ENCODE measurements around the gene FTCDNL1. TPM values are rescaled to one million over a fixed set of nuclear protein-coding genes. Genes with fewer than 3 reads are reported as not detected.

FTCDNL1 gene
- total RNA-seq, 2 donors from 2014 or later: 2.6 TPM

- no peak for TF ChIP-seq CTCF (IDR thresholded peaks at IDR 0.05)
- TF ChIP-seq POLR2A (IDR thresholded peaks at IDR 0.05): no peak
- Histone ChIP-seq H3K9me3 (no peaks in the 10 kb centered on the region), H3K36me3 (replicated peaks in 1 of 2; ENCODE audit: insufficient read depth in 1 of 2, low read depth in 2 of 2) (no peaks in the 10 kb centered on the region), H3K27ac (no peak overlapping the region), H3K4me1 (no peaks in the 10 kb centered on the region), H3K27me3 (no peaks in the 10 kb centered on the region), H3K4me3 (no peak overlapping the region)
- no peak for DNase-seq
- intact Hi-C loops (cut with DNase I): no loop called here
- WGBS, 2 donors: 69 to 71% methylated on average over 3 of the region's 3 CpGs
- ATAC-seq: no peak
These were observed 59.7 kb downstream of the FTCDNL1 start for GRCh38 chr2:199791326-199791725.

- Histone ChIP-seq H3K9me3 (no peaks in the 10 kb centered on the region), H3K27ac (no peak overlapping the region), H3K4me1 (no peaks in the 10 kb centered on the region), H3K4me3 (no peak overlapping the region), H3K27me3 (no peaks in the 10 kb centered on the region), H3K36me3 (replicated peaks in 1 of 2; ENCODE audit: insufficient read depth in 1 of 2, low read depth in 2 of 2) (no peaks in the 10 kb centered on the region)
- no peak for TF ChIP-seq POLR2A (IDR thresholded peaks at IDR 0.05)
- no peak for TF ChIP-seq CTCF (IDR thresholded peaks at IDR 0.05)
- 86 to 88% methylated on average over 4 of the region's 4 CpGs for WGBS, 2 donors
- ATAC-seq: no peak
- no peak for DNase-seq
- intact Hi-C loops (cut with DNase I): no loop called here
These were observed 66.5 kb downstream of the FTCDNL1 start for GRCh38 chr2:199784512-199784911.

GRCh38 chr2:199779589-199779988, 71.4 kb downstream of the FTCDNL1 start:
- DNase-seq (no peak), ATAC-seq (no peak)
- intact Hi-C loops (cut with DNase I): no loop called here
- 96 to 97% methylated on average over 3 of the region's 3 CpGs for WGBS, 2 donors
- H3K27me3 ChIP-seq: no peaks in the 10 kb centered on the region
- TF ChIP-seq POLR2A (IDR thresholded peaks at IDR 0.05) (no peak), CTCF (IDR thresholded peaks at IDR 0.05) (no peak)
- no peaks in the 10 kb centered on the region for H3K4me1 ChIP-seq
- H3K27ac ChIP-seq: no peak overlapping the region
- H3K9me3 ChIP-seq: no peaks in the 10 kb centered on the region
- H3K4me3 ChIP-seq: no peak overlapping the region
- no peaks in the 10 kb centered on the region for H3K36me3 ChIP-seq (replicated peaks in 1 of 2; ENCODE audit: insufficient read depth in 1 of 2, low read depth in 2 of 2)

- 87 to 88% methylated on average over 3 of the region's 3 CpGs for WGBS, 2 donors
- DNase-seq (no peak), ATAC-seq (no peak)
- TF ChIP-seq POLR2A (IDR thresholded peaks at IDR 0.05) (no peak), CTCF (IDR thresholded peaks at IDR 0.05) (no peak)
- Histone ChIP-seq H3K4me3 (no peak overlapping the region), H3K27me3 (no peaks in the 10 kb centered on the region), H3K4me1 (no peaks in the 10 kb centered on the region), H3K27ac (no peak overlapping the region), H3K9me3 (no peaks in the 10 kb centered on the region), H3K36me3 (replicated peaks in 1 of 2; ENCODE audit: insufficient read depth in 1 of 2, low read depth in 2 of 2) (no peaks in the 10 kb centered on the region)
- intact Hi-C loops (cut with DNase I): no loop called here
These were observed 72.3 kb downstream of the FTCDNL1 start for GRCh38 chr2:199778655-199779054.

- Histone ChIP-seq H3K4me1 (no peaks in the 10 kb centered on the region), H3K36me3 (replicated peaks in 1 of 2; ENCODE audit: insufficient read depth in 1 of 2, low read depth in 2 of 2) (no peaks in the 10 kb centered on the region), H3K4me3 (no peak overlapping the region), H3K27me3 (no peaks in the 10 kb centered on the region), H3K9me3 (no peaks in the 10 kb centered on the region), H3K27ac (no peak overlapping the region)
- no peak for DNase-seq
- intact Hi-C loops (cut with DNase I): no loop called here
- WGBS, 2 donors: 51 to 79% methylated on average over 2 of the region's 2 CpGs
- TF ChIP-seq CTCF (IDR thresholded peaks at IDR 0.05): no peak
- no peak for ATAC-seq
These were observed 73.1 kb downstream of the FTCDNL1 start for GRCh38 chr2:199777916-199778315.

Data from body of pancreas (tissue), 4 donors.